HG02938 (cell line): Measurements from ENCODE around the gene CSF1R.

Source experiments
- ATAC-seq: cut with Tn5 transposase; IDR thresholded peaks from one replicate; pipeline ENCODE4 v1.9.1; 2021; ENCODE audit warnings: mild to moderate bottlenecking, moderate library complexity; ENCODE audit not compliant: unreplicated experiment

The CSF1R gene

GRCh38 chr5:150073677-150074076 is 12.7 kb downstream of the CSF1R start:
- ATAC-seq = no peak

GRCh38 chr5:150073086-150073625 is 13.2 kb downstream of the CSF1R start:
- ATAC-seq = no peak

- no peak for ATAC-seq
Measured at GRCh38 chr5:150070821-150071220, 15.5 kb downstream of the CSF1R start.

GRCh38 chr5:150069672-150070627 is 16.4 kb downstream of the CSF1R start:
- ATAC-seq = no peak

GRCh38 chr5:150068961-150069645 is 17.3 kb downstream of the CSF1R start:
- no peak for ATAC-seq

GRCh38 chr5:150068472-150068871 is 17.9 kb downstream of the CSF1R start:
- no peak for ATAC-seq

- ATAC-seq = no peak
Measured at GRCh38 chr5:150068071-150068470, 18.3 kb downstream of the CSF1R start.

GRCh38 chr5:150067405-150067960 is 18.9 kb downstream of the CSF1R start:
- ATAC-seq = no peak

- no peak for ATAC-seq
Measured at GRCh38 chr5:150066901-150067396, 19.4 kb downstream of the CSF1R start.

- no peak for ATAC-seq
Measured at GRCh38 chr5:150066436-150066835, 19.9 kb downstream of the CSF1R start.

GRCh38 chr5:150065886-150066285 is 20.5 kb downstream of the CSF1R start:
- ATAC-seq = no peak

- no peak for ATAC-seq
Measured at GRCh38 chr5:150065346-150065745, 21.0 kb downstream of the CSF1R start.

- no peak for ATAC-seq
Measured at GRCh38 chr5:150064681-150065220, 21.6 kb downstream of the CSF1R start.

GRCh38 chr5:150063638-150064037 is 22.7 kb downstream of the CSF1R start:
- ATAC-seq = no peak

GRCh38 chr5:150062216-150062922 is 24.0 kb downstream of the CSF1R start:
- no peak for ATAC-seq

GRCh38 chr5:150061538-150061995 is 24.8 kb downstream of the CSF1R start:
- no peak for ATAC-seq

- no peak for ATAC-seq
Measured at GRCh38 chr5:150060471-150060870, 25.9 kb downstream of the CSF1R start.

GRCh38 chr5:150059623-150060022 is 26.7 kb downstream of the CSF1R start:
- ATAC-seq = no peak

- no peak for ATAC-seq
Measured at GRCh38 chr5:150058480-150059126, 27.8 kb downstream of the CSF1R start.

- ATAC-seq = no peak
Measured at GRCh38 chr5:150057996-150058395, 28.4 kb downstream of the CSF1R start.
